OCI-LY1 (cell line): ENCODE measurements around the gene GCSH.

Experiments used
- EZH2 ChIP-seq: fragments of 200-600 bp; sonication (generic), shearing (Covaris generic); IDR thresholded peaks from 2 replicates; pipeline ENCODE4 v1.8.0; 2017; ENCODE audit warnings: borderline replicate concordance, mixed run types, mild to moderate bottlenecking, antibody characterized with exemption, low read length, moderate library complexity, mixed read lengths
- TF ChIP-seq, protein P1 (sequence below): fragments of 200-600 bp; sonication (generic), shearing (Covaris generic); IDR thresholded peaks from 2 replicates; pipeline ENCODE4 v1.5.1; 2017; ENCODE audit warnings: mild to moderate bottlenecking, antibody characterized with exemption, low read length, moderate library complexity, mixed read lengths

DNA sequence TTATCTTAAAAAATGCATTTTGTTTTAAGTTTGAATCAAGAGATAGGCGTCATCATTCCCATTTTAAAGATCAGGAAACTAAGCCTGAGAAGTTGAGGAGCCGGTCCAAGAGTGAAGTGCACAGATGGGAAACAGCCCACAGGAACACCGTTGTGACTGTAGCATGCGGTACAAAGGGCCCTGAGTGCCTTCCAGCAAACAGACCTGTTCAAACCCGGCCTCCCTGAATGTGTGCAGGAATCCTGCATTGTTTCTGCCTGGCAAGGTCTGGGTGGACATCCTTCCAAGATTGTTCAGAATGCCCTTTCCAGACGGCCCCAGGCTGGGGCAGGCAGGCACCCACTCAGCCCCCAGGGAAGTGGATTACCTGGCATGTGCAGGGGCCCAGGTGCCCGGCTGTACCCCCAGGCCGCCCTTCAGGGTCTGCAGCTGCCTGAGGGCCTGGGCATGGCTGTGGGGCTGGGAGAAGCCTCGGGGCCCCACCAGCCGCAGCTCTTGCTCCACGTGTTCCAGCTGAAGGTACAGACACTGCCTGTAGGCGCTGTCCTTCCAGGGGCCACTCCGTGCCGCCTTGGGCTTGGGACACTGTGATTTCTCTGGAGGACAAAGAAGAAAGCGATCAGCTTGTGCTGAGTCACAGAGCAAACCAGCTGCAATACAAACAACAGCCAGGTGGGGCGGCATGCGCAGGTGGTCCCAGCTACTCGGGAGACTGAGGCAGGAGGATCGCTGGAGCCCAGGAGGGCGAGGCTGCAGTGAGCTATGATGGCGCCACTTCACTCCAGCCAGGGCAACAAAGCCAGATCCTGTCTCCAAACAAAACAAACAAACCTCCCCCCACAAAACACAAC is 45.0 kb upstream of the GCSH start:
- TF ChIP-seq, protein P1, sequence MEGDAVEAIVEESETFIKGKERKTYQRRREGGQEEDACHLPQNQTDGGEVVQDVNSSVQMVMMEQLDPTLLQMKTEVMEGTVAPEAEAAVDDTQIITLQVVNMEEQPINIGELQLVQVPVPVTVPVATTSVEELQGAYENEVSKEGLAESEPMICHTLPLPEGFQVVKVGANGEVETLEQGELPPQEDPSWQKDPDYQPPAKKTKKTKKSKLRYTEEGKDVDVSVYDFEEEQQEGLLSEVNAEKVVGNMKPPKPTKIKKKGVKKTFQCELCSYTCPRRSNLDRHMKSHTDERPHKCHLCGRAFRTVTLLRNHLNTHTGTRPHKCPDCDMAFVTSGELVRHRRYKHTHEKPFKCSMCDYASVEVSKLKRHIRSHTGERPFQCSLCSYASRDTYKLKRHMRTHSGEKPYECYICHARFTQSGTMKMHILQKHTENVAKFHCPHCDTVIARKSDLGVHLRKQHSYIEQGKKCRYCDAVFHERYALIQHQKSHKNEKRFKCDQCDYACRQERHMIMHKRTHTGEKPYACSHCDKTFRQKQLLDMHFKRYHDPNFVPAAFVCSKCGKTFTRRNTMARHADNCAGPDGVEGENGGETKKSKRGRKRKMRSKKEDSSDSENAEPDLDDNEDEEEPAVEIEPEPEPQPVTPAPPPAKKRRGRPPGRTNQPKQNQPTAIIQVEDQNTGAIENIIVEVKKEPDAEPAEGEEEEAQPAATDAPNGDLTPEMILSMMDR = peak; percentile 70
- no peak for TF ChIP-seq EZH2
